SIG-M5 treated with dmso at 0.1 percent for 504 hours (cell line): ENCODE results near the gene ZNF32.
A peak's percentile ranks its signal among the peaks of the same experiment; 100 is the strongest.

Source experiments
- DNase-seq: peaks from one replicate; lab custom pipeline; 2025; ENCODE audit not compliant: unreplicated experiment; lab: John Stamatoyannopoulos, UW

ZNF32 gene

GRCh38 chr10:43648398-43649184, at the start of gene ZNF32:
ZNF32 (minus strand) TSS chr10:43648881; CDS start chr10:43646133, 2,748 bp downstream.
- peak; percentile 72 for DNase-seq

- DNase-seq, result no peak
Observed at GRCh38 chr10:43698156-43698555, 49.5 kb upstream of the ZNF32 start.

- no peak for DNase-seq
Observed at GRCh38 chr10:43696909-43697483, 48.3 kb upstream of the ZNF32 start.

- no peak for DNase-seq
Observed at GRCh38 chr10:43695730-43696129, 47.0 kb upstream of the ZNF32 start.

- DNase-seq, result no peak
Observed at GRCh38 chr10:43695321-43695720, 46.6 kb upstream of the ZNF32 start.

GRCh38 chr10:43694526-43694925, 45.8 kb upstream of the ZNF32 start:
- no peak for DNase-seq

- no peak for DNase-seq
Observed at GRCh38 chr10:43693602-43694001, 44.9 kb upstream of the ZNF32 start.

- no peak for DNase-seq
Observed at GRCh38 chr10:43692051-43692825, 43.6 kb upstream of the ZNF32 start.

GRCh38 chr10:43691485-43691884, 42.8 kb upstream of the ZNF32 start:
- DNase-seq, result no peak

- peak; percentile 49 for DNase-seq
Observed at GRCh38 chr10:43689955-43690771, 41.5 kb upstream of the ZNF32 start.

- DNase-seq, result no peak
Observed at GRCh38 chr10:43689618-43689954, 40.9 kb upstream of the ZNF32 start.

- DNase-seq, result no peak
Observed at GRCh38 chr10:43689007-43689491, 40.4 kb upstream of the ZNF32 start.

GRCh38 chr10:43688348-43688892, 39.7 kb upstream of the ZNF32 start:
- no peak for DNase-seq

GRCh38 chr10:43687373-43687772, 38.7 kb upstream of the ZNF32 start:
- DNase-seq, result no peak

GRCh38 chr10:43686414-43686813, 37.7 kb upstream of the ZNF32 start:
- DNase-seq, result no peak

GRCh38 chr10:43685744-43686143, 37.1 kb upstream of the ZNF32 start:
- no peak for DNase-seq

GRCh38 chr10:43684292-43684559, 35.5 kb upstream of the ZNF32 start:
- no peak for DNase-seq

- peak; percentile 12 for DNase-seq
Observed at GRCh38 chr10:43683451-43684291, 35.0 kb upstream of the ZNF32 start.

- DNase-seq, result no peak
Observed at GRCh38 chr10:43682956-43683355, 34.3 kb upstream of the ZNF32 start.

- no peak for DNase-seq
Observed at GRCh38 chr10:43681721-43682120, 33.0 kb upstream of the ZNF32 start.
